HEK293 (cell line): ENCODE results near the gene SPDYE4.

Source experiments
- CTCF ChIA-PET: fragments of 350-600 bp; formaldehyde crosslinking; extraction: SDS; loops from one replicate; lab custom pipeline; 2021; ENCODE audit warnings: antibody characterized with exemption; lab: Yijun Ruan, JAX
- POLR2A ChIA-PET: fragments of 300-600 bp; formaldehyde crosslinking; extraction: SDS; loops from one replicate; lab custom pipeline; 2020; ENCODE audit warnings: antibody characterized with exemption, inconsistent platforms; lab: Yijun Ruan, JAX
- H3K27ac ChIP-seq: fragments of 200-500 bp; sonication (Bioruptor generic); 2 replicates; pipeline ENCODE4 v1.5.1; 2014; ENCODE audit warnings: low read depth, low read length, control low read depth, inconsistent platforms; ENCODE audit errors: extremely low read depth
- H3K36me3 ChIP-seq, 2 experiments: fragments of 200-500 bp in 1 of 2; sonication (Bioruptor generic) in 1 of 2; 1 replicate in 1 of 2; 2 replicates in 1 of 2; pipeline ENCODE4 v1.5.1; 2014 to 2017; ENCODE audit warnings: inconsistent platforms in 2 of 2, low read length in 2 of 2; ENCODE audit not compliant: control insufficient read depth in 2 of 2, insufficient read depth in 1 of 2
- H3K4me1 ChIP-seq: fragments of 200-500 bp; sonication (Bioruptor generic); 2 replicates; pipeline ENCODE4 v1.5.1; 2014; ENCODE audit warnings: mild to moderate bottlenecking, low read length, inconsistent platforms; ENCODE audit not compliant: control insufficient read depth, insufficient read depth
- H3K4me3 ChIP-seq: 2 replicates; pipeline ENCODE4 v1.5.1; 2011; ENCODE audit warnings: low read depth, mild to moderate bottlenecking, control low read depth, low read length, moderate library complexity
- H3K9me3 ChIP-seq: fragments of 200-500 bp; sonication (Bioruptor generic); 2 replicates; pipeline ENCODE4 v1.5.1; 2014; ENCODE audit warnings: low read depth, low read length, inconsistent platforms; ENCODE audit not compliant: control insufficient read depth, insufficient read depth
- BCL11B ChIP-seq: fragments of 450-650 bp; formaldehyde crosslinking; IDR thresholded peaks from 2 replicates; pipeline ENCODE4 v1.5.1; 2016; ENCODE audit warnings: low read depth, missing biosample characterization, missing genetic modification characterization
- GFI1B ChIP-seq: fragments of 450-650 bp; formaldehyde crosslinking; IDR thresholded peaks from 2 replicates; pipeline ENCODE4 v1.5.1; 2016; ENCODE audit warnings: missing biosample characterization, missing genetic modification characterization
- GLI2 ChIP-seq: fragments of 450-650 bp; formaldehyde crosslinking; IDR thresholded peaks from 2 replicates; pipeline ENCODE4; 2017; ENCODE audit warnings: missing biosample characterization, missing genetic modification characterization, low read depth, borderline replicate concordance
- SALL2 ChIP-seq: fragments of 450-650 bp; formaldehyde crosslinking; IDR thresholded peaks from 2 replicates; pipeline ENCODE4 v1.5.0; 2017; ENCODE audit warnings: missing biosample characterization, mild to moderate bottlenecking, missing genetic modification characterization, borderline replicate concordance
- YY1 ChIP-seq: fragments of 450-650 bp; formaldehyde crosslinking; IDR thresholded peaks from 2 replicates; pipeline ENCODE4 v1.5.1; 2018; ENCODE audit warnings: missing biosample characterization, missing genetic modification characterization
- ZBTB1 ChIP-seq: fragments of 450-650 bp; formaldehyde crosslinking; IDR thresholded peaks from 2 replicates; pipeline ENCODE4 v1.5.1; 2016; ENCODE audit warnings: missing biosample characterization, missing genetic modification characterization
- ZBTB17 ChIP-seq: fragments of 450-650 bp; formaldehyde crosslinking; IDR thresholded peaks from 2 replicates; pipeline ENCODE4 v1.5.1; 2016; ENCODE audit warnings: missing biosample characterization, missing genetic modification characterization
- ZNF10 ChIP-seq: fragments of 450-650 bp; formaldehyde crosslinking; IDR thresholded peaks from 2 replicates; pipeline ENCODE4 v1.5.1; 2017; ENCODE audit warnings: missing biosample characterization, missing genetic modification characterization
- ZNF132 ChIP-seq: fragments of 450-650 bp; formaldehyde crosslinking; IDR thresholded peaks from 2 replicates; pipeline ENCODE4 v1.5.1; 2017; ENCODE audit warnings: missing biosample characterization, missing genetic modification characterization, borderline replicate concordance
- ZNF133 ChIP-seq: fragments of 450-650 bp; formaldehyde crosslinking; IDR thresholded peaks from 2 replicates; pipeline ENCODE4 v1.5.1; 2016; ENCODE audit warnings: missing biosample characterization, missing genetic modification characterization
- ZNF146 ChIP-seq: fragments of 450-650 bp; formaldehyde crosslinking; IDR thresholded peaks from 2 replicates; pipeline ENCODE4 v1.5.1; 2016; ENCODE audit warnings: missing biosample characterization, missing genetic modification characterization
- ZNF2 ChIP-seq: fragments of 450-650 bp; formaldehyde crosslinking; IDR thresholded peaks from 2 replicates; pipeline ENCODE4 v1.5.1; 2016; ENCODE audit warnings: missing biosample characterization, missing genetic modification characterization
- ZNF292 ChIP-seq: fragments of 450-650 bp; formaldehyde crosslinking; IDR thresholded peaks from 2 replicates; pipeline ENCODE4 v1.5.1; 2016; ENCODE audit warnings: low read depth, missing biosample characterization, missing genetic modification characterization, borderline replicate concordance
- ZNF433 ChIP-seq: fragments of 450-650 bp; formaldehyde crosslinking; IDR thresholded peaks from 2 replicates; pipeline ENCODE4 v1.5.1; 2016; ENCODE audit warnings: missing biosample characterization, missing genetic modification characterization, low read depth
- ZNF600 ChIP-seq: fragments of 450-650 bp; formaldehyde crosslinking; IDR thresholded peaks from 2 replicates; pipeline ENCODE4 v1.5.1; 2016; ENCODE audit warnings: missing biosample characterization, missing genetic modification characterization
- ZNF623 ChIP-seq: fragments of 450-650 bp; formaldehyde crosslinking; IDR thresholded peaks from 2 replicates; pipeline ENCODE4 v1.5.1; 2016; ENCODE audit warnings: missing biosample characterization, missing genetic modification characterization
- ZNF624 ChIP-seq: fragments of 450-650 bp; formaldehyde crosslinking; IDR thresholded peaks from 2 replicates; pipeline ENCODE4 v1.5.1; 2017; ENCODE audit warnings: missing biosample characterization, missing genetic modification characterization
- TF ChIP-seq, protein P1 (sequence below): fragments of 450-650 bp; formaldehyde crosslinking; IDR thresholded peaks from 2 replicates; pipeline ENCODE4 v1.5.1; 2017; ENCODE audit warnings: missing biosample characterization, missing genetic modification characterization
- TF ChIP-seq, protein P2 (sequence below): fragments of 450-650 bp; formaldehyde crosslinking; IDR thresholded peaks from 2 replicates; pipeline ENCODE4 v1.5.1; 2016; ENCODE audit warnings: missing biosample characterization, missing genetic modification characterization
- TF ChIP-seq, protein P3 (sequence below): fragments of 450-650 bp; formaldehyde crosslinking; IDR thresholded peaks from 2 replicates; pipeline ENCODE4 v1.5.1; 2016; ENCODE audit warnings: missing biosample characterization, missing genetic modification characterization

The SPDYE4 gene

DNA sequence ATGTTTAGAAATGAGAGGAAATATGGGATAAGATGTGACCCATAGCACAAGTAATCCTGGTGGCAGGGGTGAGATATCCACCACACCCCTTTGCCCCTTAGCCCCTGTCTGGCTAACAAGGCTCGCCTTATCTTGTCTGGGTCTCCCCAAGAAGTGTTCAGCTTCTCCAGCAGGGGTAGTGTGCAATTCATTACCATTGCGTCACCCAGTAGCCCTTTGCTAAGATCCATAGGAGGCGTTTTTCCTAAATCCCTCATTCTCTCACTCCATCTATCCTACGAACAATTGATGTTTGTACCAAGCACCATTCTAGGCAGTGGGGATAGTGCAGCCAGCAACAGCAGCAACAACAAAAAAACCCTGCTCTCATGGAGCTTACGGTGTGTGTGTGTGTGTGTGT lies 44.5 kb downstream of the SPDYE4 start:
- Histone ChIP-seq H3K4me3 (no peak overlapping the region), H3K4me1 (no peaks in the 10 kb centered on the region), H3K27ac (no peak overlapping the region), H3K9me3 (no peaks in the 10 kb centered on the region), H3K36me3 (no peaks in the 10 kb centered on the region)
- no peak for TF ChIP-seq ZNF624
- TF ChIP-seq, protein P1, sequence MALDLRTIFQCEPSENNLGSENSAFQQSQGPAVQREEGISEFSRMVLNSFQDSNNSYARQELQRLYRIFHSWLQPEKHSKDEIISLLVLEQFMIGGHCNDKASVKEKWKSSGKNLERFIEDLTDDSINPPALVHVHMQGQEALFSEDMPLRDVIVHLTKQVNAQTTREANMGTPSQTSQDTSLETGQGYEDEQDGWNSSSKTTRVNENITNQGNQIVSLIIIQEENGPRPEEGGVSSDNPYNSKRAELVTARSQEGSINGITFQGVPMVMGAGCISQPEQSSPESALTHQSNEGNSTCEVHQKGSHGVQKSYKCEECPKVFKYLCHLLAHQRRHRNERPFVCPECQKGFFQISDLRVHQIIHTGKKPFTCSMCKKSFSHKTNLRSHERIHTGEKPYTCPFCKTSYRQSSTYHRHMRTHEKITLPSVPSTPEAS (tag by site-specific recombination): peak; percentile 35; the same call in 1 of the 2 replicates
- ChIA-PET POLR2A (no interaction called here), CTCF (no interaction called here)

DNA sequence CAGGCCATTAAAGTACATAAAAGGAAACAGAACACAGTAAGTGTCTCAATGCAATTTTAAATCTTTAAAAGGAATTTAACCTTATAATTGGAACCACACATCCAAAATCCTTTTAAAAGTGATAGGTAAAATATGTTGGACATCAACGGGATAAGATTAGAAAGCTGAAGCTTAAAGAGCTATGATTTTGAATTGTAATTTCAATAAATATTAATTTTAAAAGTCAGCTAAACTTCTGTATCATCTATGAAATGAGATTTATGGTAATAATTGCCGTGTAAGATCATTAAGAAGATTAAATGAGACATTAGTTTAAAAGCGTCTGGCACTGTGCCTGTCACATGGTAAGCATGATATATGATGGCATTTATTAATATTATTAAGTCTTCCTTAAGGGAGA lies 45.0 kb downstream of the SPDYE4 start:
- H3K27ac ChIP-seq: no peak overlapping the region
- CTCF ChIA-PET: no interaction called here
- H3K9me3 ChIP-seq: no peaks in the 10 kb centered on the region
- H3K36me3 ChIP-seq: no peaks in the 10 kb centered on the region
- H3K4me1 ChIP-seq: no peaks in the 10 kb centered on the region
- POLR2A ChIA-PET: no interaction called here
- no peak for TF ChIP-seq ZBTB17
- no peak for TF ChIP-seq ZNF133
- TF ChIP-seq, protein P2, sequence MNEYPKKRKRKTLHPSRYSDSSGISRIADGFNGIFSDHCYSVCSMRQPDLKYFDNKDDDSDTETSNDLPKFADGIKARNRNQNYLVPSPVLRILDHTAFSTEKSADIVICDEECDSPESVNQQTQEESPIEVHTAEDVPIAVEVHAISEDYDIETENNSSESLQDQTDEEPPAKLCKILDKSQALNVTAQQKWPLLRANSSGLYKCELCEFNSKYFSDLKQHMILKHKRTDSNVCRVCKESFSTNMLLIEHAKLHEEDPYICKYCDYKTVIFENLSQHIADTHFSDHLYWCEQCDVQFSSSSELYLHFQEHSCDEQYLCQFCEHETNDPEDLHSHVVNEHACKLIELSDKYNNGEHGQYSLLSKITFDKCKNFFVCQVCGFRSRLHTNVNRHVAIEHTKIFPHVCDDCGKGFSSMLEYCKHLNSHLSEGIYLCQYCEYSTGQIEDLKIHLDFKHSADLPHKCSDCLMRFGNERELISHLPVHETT (tag by site-specific recombination): no peak
- TF ChIP-seq ZNF292: no peak
- no peak for TF ChIP-seq ZNF2 (tag by site-specific recombination)
- TF ChIP-seq ZNF623 (tag by site-specific recombination): no peak
- TF ChIP-seq GLI2: no peak
- TF ChIP-seq ZNF433 (tag by site-specific recombination): no peak
- TF ChIP-seq ZNF146 (tag by site-specific recombination): no peak
- TF ChIP-seq ZBTB1 (tag by site-specific recombination): no peak
- TF ChIP-seq ZNF600: no peak
- TF ChIP-seq, protein P3, sequence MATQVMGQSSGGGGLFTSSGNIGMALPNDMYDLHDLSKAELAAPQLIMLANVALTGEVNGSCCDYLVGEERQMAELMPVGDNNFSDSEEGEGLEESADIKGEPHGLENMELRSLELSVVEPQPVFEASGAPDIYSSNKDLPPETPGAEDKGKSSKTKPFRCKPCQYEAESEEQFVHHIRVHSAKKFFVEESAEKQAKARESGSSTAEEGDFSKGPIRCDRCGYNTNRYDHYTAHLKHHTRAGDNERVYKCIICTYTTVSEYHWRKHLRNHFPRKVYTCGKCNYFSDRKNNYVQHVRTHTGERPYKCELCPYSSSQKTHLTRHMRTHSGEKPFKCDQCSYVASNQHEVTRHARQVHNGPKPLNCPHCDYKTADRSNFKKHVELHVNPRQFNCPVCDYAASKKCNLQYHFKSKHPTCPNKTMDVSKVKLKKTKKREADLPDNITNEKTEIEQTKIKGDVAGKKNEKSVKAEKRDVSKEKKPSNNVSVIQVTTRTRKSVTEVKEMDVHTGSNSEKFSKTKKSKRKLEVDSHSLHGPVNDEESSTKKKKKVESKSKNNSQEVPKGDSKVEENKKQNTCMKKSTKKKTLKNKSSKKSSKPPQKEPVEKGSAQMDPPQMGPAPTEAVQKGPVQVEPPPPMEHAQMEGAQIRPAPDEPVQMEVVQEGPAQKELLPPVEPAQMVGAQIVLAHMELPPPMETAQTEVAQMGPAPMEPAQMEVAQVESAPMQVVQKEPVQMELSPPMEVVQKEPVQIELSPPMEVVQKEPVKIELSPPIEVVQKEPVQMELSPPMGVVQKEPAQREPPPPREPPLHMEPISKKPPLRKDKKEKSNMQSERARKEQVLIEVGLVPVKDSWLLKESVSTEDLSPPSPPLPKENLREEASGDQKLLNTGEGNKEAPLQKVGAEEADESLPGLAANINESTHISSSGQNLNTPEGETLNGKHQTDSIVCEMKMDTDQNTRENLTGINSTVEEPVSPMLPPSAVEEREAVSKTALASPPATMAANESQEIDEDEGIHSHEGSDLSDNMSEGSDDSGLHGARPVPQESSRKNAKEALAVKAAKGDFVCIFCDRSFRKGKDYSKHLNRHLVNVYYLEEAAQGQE: no peak
- no peak for TF ChIP-seq BCL11B
- no peak for TF ChIP-seq ZNF132 (tag by site-specific recombination)
- TF ChIP-seq GFI1B (tag by site-specific recombination): no peak
- no peak for TF ChIP-seq YY1 (tag by site-specific recombination)
- no peak for TF ChIP-seq SALL2
- TF ChIP-seq ZNF10 (tag by site-specific recombination): no peak
- H3K4me3 ChIP-seq: no peak overlapping the region
